ENCODE data around the gene C11orf71.
A peak's percentile ranks its signal among the peaks of the same experiment; 100 is the strongest.

C11orf71 gene

GRCh38 chr11:114400216-114400914 lies at the start of gene C11orf71, which contains the start of gene RBM7:
C11orf71 (minus strand) TSS chr11:114400511; CDS start chr11:114400331, 180 bp downstream.
RBM7 (plus strand) TSS chr11:114400666; CDS start chr11:114400672, 6 bp downstream.
- DNase-seq = peak; percentile 98

- DNase-seq = no peak
Observed at GRCh38 chr11:114449845-114450244, 49.5 kb upstream of the C11orf71 start.

- DNase-seq = no peak
Observed at GRCh38 chr11:114448749-114449482, 48.6 kb upstream of the C11orf71 start.

DNA sequence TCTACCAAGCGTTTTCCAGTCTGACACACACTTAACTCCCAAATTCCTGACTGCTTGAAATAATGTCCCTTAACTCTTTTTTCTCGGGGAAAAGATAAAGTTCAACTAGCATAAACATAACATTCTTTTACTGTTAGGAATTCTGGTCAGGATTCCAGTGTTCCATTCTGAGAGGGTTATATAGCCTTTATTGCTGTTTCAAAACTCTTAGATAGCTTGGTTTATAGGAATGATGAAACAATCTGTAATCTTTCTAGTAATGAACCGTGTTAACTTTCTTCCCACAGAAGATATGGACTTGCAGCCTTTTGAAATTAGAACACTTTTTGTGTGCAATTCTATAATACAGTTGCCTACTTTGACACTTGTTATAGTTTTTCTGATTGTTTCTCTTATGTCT lies 47.6 kb upstream of the C11orf71 start:
- DNase-seq = no peak

GRCh38 chr11:114447444-114447843 lies 47.1 kb upstream of the C11orf71 start:
- DNase-seq = no peak

DNA sequence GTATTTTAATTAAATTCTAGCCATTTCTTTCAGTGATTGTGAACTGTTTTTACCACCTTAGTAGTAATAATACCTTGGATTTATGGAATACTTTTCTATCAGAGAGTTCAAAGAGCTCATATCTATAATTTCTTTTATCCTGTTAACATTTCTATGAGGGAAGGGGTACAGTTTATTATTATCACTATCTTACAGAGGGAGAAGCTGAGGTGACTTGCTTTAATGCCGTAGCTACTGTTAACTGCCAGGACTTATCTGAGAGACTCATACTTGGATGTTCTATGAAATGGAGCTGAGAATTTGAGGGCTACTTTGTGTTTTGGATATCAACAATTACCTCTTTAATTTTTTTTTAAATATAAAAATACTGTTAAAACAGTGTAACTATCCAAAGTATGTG lies 42.2 kb upstream of the C11orf71 start:
- DNase-seq = no peak

- DNase-seq = no peak
Observed at GRCh38 chr11:114441921-114442320, 41.6 kb upstream of the C11orf71 start.

DNA sequence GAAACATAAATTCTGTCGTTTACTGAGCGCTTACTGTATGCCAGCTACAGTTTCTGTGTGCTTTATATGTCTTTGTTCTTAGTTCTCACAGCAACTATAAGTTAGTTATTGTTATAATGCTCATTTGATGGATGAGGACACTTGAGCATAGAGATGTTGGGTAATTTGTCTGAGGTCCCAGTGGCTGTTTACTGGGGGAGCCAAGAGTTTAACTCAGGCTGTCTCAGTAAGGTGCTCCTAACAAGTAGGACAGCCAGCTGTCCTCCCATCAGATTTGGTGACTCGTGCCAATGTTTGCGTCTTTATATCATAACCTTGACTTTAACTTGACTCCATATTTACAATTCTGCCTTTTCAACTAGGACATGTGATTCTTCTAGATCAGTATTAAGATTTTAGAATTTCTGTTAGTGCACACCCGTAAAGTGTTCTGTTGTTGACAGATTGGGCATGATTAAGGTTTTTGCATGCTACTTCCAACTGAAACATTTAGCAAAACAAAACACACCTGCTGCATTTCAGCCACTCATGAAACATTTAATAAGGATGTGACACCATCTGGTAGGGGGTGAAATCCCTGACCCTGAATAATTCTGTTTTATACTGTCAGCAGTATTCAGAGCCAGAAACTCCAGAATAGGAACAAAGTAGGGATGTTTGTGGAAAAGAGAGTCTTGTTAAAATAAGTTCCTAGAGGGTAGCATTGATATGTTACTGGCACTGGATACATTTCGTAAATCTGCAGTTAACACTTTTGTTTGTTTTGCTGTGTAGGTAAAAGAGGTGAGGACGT lies 40.9 kb upstream of the C11orf71 start:
- no peak for DNase-seq

DNA sequence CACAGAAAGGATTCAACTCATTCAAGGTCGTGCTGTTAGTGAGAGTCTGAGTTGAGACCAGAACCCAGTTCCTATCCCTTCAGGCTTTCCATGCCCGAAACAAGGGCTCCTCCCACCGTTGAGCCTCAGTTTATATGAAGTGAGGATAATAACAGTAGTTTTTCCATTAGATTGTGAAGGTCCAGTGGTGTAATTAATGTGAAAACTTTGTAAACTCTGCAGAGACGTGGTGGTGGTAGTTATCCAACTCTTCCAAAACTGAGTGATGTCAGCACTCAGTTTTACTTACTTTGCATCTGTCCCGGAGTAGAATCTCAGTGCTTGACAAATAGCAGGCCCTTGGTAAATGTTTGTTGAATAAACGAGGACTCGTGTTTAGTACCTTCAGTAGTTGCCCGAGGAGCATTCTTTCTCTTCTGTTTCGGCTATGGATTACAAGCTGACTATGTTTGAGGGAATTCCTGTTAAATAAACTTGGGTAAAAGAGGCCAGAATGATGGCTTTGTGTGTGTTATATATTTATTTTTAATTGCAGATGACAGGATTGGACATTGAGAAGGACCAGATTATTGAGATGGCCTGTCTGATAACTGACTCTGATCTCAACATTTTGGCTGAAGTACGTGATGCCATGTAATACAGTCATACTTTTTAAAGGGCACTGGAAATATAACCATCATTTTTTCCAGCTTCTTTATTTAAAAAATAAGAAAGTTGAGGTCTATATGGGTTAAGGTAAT lies 40.0 kb upstream of the C11orf71 start:
- DNase-seq = no peak

GRCh38 chr11:114439229-114440120 lies 39.2 kb upstream of the C11orf71 start, which contains the start of gene REXO2:
REXO2 (plus strand) TSS chr11:114439467; CDS start chr11:114439529, 62 bp downstream.
- peak; percentile 94 for DNase-seq

- DNase-seq = no peak
Observed at GRCh38 chr11:114438303-114438702, 38.0 kb upstream of the C11orf71 start.

GRCh38 chr11:114433376-114433775 lies 33.1 kb upstream of the C11orf71 start:
- no peak for DNase-seq

DNA sequence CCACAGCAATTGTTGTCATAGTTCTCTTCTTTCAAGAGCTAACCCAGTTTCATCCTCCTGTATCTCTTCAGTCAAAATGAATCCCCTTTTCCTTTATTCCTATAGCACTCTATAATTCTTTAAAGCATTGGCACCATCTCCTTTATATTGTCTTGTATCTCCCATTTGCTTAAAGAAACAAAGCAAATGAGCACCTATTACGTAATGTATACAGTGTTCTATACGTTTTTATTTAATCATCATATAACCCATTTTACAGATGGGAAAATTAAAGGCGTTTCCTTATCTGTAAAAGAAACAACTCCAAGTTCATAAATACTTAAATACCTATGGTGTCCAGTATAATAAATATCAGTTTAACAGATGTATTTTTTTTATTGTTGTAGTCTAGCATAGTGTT lies 32.6 kb upstream of the C11orf71 start:
- DNase-seq = no peak

DNA sequence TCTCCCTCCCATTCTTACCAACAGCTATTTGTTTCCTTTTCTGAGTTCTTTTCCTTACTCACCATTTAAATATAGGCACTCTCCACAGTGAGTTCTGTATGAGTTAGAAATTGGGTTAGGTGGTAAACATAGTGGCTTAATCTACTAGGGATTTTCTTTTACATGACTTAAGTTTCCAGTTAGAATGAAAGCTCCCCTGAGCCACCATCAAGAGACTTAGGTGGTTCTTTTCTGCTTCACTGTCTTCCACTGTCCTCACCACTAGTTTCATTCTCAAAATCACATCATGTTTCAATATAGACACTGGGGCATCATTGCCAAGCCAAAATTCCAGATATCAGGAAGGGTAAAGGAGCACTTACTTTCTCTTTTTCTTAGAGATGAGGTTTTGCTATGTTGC lies 30.0 kb upstream of the C11orf71 start:
- DNase-seq = no peak

GRCh38 chr11:114426280-114426679 lies 26.0 kb upstream of the C11orf71 start:
- no peak for DNase-seq

DNA sequence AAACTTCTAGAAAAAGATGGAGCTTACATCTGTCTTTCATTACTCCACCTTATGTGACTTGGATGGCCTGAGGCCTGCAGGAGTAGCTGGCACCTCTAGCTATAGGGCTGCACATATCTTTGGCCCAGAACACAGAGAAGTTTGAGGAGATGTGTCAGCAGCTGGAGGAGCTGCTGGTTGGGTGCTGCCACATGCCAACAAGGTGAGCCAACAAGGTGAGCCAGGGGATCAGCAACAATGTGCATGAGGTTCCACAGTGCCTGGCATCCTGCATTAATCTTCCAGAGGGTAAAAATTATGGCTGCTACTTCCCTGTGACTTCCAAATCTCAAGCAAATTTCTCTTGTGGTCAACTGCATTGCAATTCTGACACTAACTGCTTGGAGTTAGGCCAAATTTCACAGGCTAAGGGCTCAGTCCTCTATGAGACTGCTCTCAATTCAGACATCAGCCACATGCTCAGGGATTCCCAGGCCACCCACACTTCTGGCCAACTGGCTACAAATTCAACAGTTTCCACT lies 16.2 kb upstream of the C11orf71 start:
- DNase-seq = no peak

- no peak for DNase-seq
Observed at GRCh38 chr11:114413958-114414357, 13.6 kb upstream of the C11orf71 start.

- no peak for DNase-seq
Observed at GRCh38 chr11:114412946-114413345, 12.6 kb upstream of the C11orf71 start.

GRCh38 chr11:114401311-114401710 lies 1.0 kb upstream of the C11orf71 start:
- no peak for DNase-seq

DNA sequence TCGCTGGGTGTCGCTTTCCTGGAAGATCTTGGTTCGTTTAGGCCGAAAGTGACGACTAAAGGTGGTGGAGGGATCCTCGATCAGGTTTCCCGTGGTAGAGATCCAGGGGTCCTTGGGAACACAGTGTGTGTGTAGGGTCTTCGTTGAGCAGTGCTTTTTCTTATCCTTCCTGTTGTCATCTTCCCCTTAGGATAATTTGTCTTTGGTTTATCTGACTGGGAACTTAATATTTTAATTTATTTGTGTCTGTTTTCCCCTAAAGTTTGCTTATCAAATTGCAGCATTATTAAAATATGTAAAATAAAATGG lies 558 bp upstream of the C11orf71 start:
- DNase-seq = no peak

DNA sequence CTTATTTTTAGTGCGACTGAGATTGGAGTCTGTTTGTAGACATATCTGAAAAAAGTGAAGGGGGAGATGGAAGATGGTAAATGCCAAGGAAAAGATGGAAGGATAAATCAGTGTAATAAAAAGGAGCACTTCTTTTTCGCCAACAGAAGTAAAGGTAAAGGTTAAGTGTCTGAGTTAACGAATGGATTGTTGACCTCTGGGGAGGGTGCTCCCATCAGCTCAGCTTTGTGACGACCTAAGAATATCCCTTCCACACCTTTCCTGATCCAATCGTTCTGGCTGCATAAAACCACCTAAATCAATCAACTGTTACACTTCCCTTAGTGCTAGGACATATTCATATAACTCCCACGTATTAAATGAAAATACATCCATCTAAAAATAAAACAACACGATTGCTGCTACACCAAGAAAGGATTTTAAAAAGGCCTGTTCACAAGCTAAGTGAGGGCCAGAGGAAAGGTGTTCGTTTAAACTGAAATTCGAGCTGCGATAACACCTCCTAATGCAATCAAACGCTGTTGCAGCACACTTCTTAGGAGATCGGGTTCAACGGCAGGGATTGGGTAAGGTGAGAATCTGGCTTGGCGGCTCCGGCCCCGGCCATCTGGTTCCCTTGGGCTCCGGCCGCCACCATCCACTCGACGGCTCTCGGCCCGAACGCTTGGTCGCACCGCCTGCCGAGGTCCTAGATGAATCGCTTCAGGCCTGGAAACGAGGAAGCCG lies 658 bp downstream of the C11orf71 start:
- no peak for DNase-seq

Data from NK-92 treated with Interleukin-12 subunit alpha and Interleukin-12 subunit beta, amount 100 ng/mL, for 24 hours (cell line).